Transverse colon (tissue), 4 donors: ENCODE measurements around the gene HIVEP2.

ENCODE experiments used
- CTCF ChIP-seq, 5 experiments: fragments of 200-600 bp in 3 of 5; fragments of 450-650 bp in 2 of 5; sonication (generic) in 3 of 5; IDR thresholded peaks; 1 replicate in 2 of 5; 2 replicates in 3 of 5; pipeline ENCODE4 v1.5.1; 2016 to 2017; ENCODE audit warnings: antibody characterized with exemption in 5 of 5, inconsistent platforms in 3 of 5, mild to moderate bottlenecking in 2 of 5, moderate library complexity in 1 of 5
- EP300 ChIP-seq: sonication (generic); formaldehyde crosslinking; IDR thresholded peaks from one replicate; pipeline ENCODE4 v1.6.1; 2017; ENCODE audit warnings: antibody characterized with exemption, low read depth
- POLR2A ChIP-seq: fragments of 450-650 bp; IDR thresholded peaks from one replicate; pipeline ENCODE4 v1.6.1; 2016; ENCODE audit warnings: antibody characterized with exemption, mild to moderate bottlenecking, moderate library complexity
- POLR2AphosphoS5 ChIP-seq, 3 donors: sonication (generic); formaldehyde crosslinking; IDR thresholded peaks; one replicate each; pipeline ENCODE4 v1.6.1; 2016; ENCODE audit warnings: antibody characterized with exemption in 3 of 3

- TF ChIP-seq CTCF (IDR thresholded peaks at IDR 0.05) = no peak
- no peak for TF ChIP-seq POLR2AphosphoS5 (IDR thresholded peaks at IDR 0.05)
- no peak for TF ChIP-seq EP300
- no peak for TF ChIP-seq POLR2A
Observed at GRCh38 chr6:142933701-142934100, 11.3 kb downstream of the HIVEP2 start.
